GM19372 (cell line): ENCODE measurements around the gene GPT2.
"Not testable (repeated sequence)": the region's sequence is repeated elsewhere in the genome, so short reads cannot be mapped to it uniquely, and the experiment has no call there.

Experiments used
- ATAC-seq: cut with Tn5 transposase; IDR thresholded peaks from one replicate; pipeline ENCODE4 v1.9.1; 2021; ENCODE audit warnings: mild to moderate bottlenecking, low read depth, moderate library complexity; ENCODE audit not compliant: unreplicated experiment

Gene GPT2

DNA sequence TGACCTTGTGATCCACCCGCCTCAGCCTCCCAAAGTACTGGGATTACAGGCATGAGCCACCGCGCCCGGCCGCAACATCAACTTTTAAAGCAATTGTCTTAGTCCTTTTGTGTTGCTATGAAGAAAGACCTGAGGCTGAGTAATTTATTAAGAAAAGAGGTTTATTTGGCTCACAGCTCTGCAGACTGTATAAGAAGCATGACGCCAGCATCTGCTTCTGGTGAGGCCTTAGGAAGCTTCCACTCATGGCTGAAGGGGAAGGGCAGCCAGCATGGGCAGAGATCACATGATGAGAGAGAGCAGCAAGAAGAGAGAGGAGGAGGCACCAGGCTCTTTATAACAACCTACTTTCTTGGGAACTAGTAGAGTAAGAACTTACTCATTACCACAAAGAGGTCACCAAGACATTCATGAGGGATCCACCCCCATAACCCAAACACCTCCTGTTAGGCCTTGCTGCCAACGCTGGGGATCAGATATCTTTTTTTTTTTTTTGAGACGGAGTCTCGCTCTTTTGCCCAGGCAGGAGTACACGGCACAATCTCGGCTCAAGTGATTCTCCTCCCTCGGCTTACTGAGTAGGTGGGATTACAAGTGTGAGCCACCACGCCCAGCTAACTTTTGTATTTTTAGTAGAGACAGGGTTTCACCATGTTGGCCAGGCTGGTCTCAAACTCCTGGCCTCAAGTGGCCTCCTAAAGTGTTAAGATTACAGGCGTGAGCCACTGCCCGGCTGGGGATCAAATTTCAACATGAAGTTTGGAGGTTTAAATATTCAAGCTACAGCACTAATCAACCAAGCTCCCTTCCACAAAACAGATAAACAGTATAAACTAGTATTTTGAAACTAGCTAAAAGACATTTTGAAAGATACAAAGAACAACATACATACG lies 21.4 kb upstream of the GPT2 start:
- ATAC-seq, result no peak

DNA sequence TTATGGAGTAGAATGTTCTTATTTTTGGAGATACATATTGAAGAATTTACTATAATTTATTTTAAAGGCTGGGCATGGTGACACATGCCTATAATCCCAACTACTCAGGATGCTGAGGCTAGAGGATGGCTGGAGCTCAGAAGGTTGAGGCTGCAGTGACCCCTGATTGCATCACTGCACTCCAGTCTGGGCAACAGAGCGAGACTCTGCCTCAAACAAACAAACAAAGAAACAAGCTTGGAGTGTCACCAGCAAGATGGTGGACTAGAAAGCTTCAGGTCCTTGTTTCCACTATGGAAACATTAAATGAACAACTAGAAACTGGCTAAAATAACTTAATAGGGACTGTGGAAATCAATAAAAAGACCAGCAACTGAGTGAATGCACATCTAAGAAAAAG lies 17.9 kb upstream of the GPT2 start:
- no peak for ATAC-seq

DNA sequence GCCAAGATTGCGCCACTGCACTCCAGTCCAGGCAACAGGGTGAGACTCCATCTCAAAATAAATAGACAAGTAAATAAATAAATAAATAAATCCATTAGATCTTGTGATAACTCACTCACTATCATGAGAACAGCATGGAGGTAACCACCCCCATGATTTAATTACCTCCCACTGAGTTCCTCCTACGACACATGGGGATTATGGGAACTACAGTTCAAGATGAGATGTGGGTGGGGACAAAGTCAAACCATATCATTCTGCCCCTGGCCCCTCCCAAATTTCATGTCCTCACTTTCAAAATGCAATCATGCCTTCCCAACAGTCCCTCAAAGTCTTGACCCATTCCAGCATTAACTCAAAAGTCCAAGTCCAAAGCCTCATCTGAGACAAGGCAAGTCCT lies 16.7 kb upstream of the GPT2 start:
- ATAC-seq, result not testable (repeated sequence)

DNA sequence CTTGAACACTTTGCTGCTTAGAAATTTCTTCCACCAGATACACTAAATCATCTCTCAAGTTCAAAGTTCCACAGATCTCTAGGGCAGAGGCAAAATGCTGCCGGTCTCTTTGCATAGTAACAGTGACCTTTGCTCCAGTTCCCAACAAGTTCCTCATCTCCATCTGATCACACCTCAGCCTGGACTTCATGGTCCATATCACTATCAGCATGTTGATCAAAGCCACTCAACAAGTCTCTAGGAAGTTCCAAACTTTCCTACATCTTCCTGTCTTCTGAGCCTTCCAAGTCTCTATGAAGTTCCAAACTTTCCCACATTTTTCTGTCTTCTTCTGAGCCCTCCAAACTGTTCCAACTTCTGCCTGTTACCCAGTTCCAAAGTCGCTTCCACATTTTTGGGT lies 15.3 kb upstream of the GPT2 start:
- ATAC-seq, result not testable (repeated sequence)

DNA sequence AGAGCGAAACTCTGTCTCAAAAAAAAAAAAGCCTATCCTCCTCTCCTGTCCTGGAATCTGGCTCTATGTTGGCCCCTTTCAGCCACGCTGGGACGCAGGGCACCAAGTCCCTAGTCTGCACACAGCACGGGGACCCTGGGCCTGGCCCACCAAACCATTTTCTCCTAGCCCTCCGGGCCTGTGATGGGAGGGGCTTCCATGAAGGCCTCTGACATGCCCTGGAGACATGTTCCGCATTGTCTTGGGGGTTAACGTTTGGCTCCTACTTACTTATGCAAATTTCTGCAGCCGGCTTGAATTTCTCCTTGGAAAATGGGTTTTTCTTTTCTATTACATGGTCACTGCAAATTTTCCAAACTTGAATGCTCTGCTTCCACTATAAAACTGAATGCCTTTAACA lies 12.6 kb upstream of the GPT2 start:
- no peak for ATAC-seq

DNA sequence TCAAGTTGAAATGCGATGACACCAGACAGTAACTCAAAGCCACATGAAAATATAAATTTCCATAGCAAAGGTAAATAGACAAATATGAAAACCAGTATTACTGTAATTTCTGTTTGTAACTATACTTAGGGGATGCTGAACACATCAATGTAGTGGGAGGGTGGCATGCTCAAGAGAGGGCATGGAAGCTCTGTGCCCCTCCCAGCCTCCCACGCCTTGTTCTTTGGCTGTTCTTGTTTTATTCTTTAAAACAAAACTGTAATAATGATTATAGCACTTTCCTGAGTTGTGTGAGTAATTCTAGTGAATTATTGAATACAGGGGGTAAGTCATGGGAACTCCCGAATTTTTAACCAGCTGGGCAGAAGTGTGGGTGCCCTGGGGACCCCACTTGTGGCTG lies 11.0 kb upstream of the GPT2 start:
- ATAC-seq, result no peak

DNA sequence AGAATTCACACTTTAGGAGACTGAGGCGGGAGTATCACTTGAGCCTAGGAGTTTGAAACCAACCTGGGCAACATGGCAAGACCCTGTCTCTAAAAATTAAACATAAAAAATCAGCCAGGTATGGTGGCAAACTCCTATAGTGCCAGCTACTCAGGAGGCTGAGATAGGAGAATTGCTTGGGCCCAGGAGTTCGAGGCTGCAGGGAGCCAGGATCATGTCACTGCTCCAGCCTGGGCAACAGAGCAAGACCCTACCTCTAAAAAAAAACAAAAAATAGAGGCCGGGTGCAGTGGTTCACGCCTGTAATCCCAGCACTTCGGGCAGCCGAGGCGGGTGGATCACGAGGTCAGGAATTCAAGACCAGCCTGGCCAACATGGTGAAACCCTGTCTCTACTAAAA lies 8.9 kb upstream of the GPT2 start:
- no peak for ATAC-seq

DNA sequence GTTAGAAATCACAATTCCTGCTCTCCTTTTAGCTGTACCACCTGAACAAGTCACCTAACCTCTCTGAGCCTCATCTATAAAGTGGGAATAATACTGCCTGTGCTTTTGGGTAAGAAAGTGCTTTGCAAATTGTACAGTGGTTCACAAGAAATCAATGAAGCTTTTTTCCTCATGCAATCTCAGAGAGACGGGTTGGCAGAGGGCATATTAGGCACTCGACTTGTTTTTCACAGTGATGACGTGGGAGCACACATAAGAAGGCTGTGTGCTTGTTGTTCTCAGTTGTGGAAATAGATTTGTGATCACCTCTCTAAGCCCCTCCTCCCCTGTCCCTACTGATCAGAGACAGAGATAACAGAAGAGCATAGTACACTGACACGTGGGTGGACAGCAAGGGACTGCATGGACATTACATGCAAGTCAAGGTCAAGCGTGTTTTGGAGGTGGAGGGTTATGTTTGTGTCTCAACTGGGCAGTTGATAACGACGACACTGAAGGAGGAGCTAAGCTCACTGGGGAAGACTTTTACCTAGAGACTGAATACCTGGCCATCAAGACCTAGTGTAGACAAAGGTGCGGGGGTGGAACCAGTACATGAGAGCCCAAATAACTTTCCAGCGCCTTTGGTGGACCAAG lies 1.7 kb upstream of the GPT2 start:
- no peak for ATAC-seq

DNA sequence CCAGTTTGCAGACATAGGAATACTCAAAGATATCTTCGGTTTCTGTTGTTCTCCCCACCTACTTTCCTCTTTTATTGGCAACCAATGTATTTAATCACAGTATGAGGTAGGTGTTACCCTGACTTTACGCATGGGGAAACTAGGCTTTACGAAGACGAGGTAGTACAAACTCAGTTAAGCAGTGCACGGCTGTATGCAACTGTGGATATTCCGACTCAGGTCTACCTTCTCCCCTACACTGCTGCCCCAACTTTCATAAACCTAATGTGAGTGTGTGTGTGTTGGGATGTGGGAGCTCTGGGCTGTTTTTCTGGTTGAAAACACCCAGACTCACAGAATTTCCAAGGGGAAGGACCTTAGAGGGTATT lies 1.2 kb upstream of the GPT2 start:
- no peak for ATAC-seq

DNA sequence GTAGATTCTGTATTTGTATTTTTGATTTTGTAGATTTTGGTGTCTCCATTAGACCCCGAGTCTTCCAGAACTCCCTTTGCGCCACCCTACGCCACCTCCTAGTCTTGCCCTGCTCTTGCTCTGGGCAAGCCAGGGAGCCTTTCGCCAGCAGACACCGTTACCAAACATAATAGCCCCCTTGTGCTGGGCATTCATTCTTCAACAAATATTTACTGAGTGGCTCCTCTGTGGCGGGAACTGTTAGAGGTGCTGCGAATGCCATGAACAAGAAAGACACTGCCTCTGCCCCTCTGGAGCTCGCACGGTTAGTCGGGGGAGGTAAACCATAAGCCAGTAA lies 841 bp upstream of the GPT2 start:
- ATAC-seq, result no peak

DNA sequence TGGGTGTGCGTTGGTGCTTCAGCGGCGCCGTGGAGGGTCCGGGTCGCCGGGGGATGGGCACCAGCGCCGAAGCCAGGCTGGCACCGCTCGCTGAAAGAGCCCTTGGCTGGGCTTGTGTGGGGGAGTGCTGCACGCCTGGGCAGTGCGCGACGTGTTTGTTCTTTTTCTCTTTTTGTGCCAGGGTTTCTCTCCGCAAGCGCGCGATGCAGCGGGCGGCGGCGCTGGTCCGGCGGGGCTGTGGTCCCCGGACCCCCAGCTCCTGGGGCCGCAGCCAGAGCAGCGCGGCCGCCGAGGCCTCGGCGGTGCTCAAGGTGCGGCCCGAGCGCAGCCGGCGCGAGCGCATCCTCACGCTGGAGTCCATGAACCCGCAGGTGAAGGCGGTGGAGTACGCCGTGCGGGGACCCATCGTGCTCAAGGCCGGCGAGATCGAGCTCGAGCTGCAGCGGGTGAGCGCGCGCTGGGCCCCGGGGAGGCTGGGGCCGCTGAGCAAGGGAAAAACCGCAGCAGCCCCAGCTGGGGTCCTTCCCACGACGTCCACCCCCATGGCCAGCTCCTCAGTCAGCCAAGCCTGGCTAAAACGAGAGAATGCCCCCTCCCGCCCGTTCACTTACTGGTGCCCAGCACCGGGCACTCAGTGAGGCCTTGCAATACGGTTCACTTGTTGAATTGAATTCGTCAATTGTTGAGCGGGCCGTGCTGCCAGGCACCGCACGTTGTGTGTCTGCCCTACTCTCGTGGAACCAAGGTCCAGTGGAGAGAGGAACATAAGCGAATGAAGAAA lies 541 bp downstream of the GPT2 start:
- peak; percentile 7 for ATAC-seq

DNA sequence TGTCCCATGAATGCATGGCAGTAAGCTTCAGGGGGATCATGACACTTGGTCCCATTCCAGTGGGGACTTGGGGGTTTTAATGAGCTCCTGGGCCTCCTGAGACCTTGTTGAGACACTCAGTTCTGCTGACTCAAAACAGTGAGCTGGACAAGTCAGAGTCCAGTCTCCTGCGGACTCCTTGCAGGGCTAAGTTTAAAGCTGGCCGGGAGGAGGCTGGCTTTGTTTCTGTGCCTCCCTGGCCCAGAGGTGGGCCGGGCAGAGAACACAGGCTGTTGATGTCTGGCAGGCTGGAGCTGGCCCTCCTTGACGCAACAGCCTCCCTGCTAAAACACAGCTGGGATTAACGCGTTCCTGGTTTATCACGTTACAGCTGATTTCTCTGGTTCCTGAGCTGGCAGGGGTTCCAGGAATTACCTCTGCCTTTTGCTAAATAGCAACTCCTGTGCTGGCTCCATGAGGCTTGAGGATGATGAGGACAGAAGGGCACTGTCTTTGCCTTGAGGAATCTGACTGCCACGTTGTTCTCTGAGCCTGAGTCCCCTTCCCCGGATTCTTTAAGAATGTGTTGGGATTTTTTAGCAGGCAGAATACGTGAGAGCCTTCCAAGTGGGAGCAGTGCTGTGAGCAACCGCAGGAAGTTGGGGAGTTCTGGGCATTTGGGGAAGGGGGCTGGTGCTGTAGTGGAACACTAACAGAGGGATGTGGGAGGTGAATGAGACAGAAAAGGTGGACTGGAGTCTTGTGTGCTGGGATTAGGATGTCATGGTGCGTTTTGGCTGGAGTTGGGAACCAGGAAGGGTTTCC lies 2.0 kb downstream of the GPT2 start:
- no peak for ATAC-seq

DNA sequence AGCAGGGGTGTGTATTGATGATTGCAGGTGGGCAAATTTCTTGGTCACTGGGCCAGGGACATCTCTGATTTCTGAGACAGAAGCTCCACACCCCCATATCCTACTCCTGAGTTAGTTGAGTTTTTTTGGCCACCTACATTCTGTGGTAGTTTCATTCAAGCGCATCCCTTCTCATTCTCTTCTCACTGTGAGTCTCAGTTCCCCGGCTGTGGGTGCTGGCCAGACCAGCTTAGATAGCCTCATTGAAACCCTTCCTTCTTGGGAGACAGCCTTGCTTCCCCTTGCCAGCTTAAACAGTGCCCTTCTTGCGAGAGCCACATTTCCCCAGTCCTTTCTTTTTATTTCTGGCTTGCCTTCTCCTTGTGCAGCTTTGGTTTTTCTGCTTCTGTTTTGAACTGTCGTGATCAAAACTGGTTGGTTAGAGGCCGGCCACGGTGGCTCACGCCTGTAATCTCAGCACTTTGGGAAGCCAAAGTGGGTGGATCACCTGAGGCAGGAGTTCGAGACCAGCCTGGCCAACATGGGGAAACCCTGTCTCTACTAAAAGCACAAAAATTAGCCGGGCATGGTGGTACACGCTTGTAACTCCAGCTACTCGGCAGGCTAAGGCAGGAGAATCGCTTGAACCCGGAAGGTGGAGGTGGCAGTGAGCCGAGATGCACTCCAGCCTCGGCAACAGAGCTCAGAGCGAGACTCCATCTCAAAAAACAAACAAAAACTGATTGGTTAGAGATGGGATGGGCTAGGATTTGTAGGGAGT lies 2.8 kb downstream of the GPT2 start:
- ATAC-seq, result no peak

DNA sequence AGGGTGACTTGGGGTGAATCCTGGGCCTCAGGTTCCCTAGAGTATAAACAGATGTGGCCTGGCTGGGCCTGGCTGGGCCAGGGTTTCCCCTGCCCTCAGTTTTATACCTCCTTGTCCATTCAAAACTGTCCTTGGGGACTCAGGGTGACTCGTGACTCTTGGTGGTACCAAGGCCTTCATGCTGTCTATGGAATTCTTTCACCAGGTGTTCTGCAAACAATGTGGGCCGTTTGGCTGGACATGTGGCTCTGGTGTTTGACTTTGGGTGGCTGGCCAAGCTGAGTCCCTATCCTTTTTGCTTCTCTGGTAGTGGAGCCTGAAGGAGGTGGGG lies 3.3 kb downstream of the GPT2 start:
- no peak for ATAC-seq

DNA sequence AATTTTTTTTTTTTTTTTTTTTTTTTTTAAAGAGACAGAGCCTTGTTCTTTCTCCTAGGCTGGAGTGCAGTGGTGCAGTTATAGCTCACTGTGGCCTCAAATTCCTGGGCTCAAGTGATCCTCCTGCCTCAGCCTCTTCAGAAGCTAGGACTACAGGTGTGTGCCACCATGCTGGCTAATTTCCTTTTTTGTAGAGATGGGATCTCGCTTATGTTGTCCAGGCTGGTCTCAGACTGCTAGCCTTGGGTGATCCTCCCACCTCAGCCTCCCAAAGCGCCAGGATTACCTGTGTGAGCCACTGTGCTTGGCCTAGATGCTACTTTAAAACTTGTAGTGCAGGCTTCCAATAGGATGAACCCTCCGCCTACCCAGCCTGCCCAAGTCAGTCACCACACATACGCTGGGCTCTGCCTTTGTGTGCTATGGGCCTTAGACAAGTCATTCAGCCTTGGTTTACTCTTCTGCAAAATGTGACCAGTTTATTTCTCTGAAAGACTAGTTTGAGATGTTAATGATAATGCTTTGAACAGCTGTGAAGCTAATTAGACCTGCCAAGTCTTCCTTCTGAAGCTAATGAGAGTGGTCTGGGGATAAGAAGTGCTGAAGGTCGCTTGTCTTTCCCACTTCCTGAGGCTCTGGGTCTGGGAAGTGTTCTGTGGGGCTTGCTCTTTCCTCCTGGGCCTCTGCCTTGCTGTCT lies 5.2 kb downstream of the GPT2 start:
- ATAC-seq, result no peak

DNA sequence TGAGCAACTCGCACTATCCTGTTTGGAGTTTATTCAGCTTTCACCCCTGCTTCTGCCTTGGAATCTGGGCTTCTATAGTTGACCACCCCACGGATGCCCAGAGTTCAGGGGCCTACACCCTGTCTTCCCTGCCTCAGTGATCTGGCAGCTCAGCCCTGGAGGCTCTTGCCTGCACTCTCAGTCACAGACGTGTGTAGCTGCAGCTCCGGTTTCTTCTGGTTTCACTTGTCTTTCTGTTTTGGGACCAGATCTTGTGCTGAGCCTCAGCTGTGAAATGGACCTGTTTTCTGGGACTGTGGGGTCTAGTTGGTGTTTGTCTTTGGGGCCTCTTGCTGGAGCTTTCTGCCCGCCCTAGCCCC lies 5.8 kb downstream of the GPT2 start:
- no peak for ATAC-seq

DNA sequence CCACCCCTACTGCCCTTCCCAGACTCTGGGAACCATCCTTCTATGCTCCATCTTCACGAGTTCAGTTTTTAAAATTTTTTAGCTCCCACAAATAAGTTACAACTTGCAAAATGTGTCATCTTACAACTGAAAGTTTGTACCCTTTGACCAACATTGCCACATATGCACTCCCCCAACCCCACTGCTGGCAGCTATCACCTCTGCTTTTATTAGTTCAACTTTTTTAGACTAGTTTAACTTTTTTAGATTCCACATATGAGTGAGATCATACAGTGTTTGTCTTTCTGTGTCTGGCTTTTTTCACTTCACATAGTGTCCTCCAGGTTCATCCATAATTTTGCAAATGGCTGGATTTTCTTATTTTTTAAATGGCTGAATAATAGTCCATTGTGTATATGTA lies 7.7 kb downstream of the GPT2 start:
- ATAC-seq, result no peak

DNA sequence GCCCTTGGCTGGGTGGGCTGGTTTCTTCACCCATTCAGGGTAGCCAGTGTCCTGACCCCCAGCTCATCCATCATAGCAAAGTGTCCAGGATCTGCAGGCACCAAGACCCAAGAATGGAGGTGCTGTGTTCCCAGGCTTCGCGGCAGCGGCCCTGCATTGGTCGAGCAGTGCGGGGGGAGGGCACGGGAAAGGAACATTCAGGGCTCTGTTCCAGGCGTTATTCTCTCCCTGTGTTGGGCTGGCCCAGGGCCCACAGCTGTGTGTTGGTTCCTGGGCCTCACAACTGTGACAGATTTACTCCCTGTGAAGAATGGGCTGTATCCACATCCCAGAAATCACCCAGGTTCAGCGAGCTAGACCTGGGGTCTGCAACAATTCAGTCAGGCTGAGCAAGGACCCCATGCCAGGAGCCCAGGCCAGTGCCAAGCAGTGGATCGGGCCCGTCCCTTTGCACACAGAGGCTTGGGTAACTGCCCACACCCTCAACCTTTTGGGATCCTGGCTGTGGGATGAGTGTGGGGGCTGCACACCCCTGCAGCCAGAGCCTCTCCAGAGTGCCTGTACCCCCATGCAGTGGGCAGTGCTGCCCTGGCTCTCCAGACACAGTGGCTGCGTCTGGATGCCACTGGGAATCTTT lies 10.0 kb downstream of the GPT2 start:
- no peak for ATAC-seq
